ENCODE results near the gene TNIP2.
"Not testable (repeated sequence)": the region's sequence is repeated elsewhere in the genome, so short reads cannot be mapped to it uniquely, and the experiment has no call there.

TNIP2 gene

DNA sequence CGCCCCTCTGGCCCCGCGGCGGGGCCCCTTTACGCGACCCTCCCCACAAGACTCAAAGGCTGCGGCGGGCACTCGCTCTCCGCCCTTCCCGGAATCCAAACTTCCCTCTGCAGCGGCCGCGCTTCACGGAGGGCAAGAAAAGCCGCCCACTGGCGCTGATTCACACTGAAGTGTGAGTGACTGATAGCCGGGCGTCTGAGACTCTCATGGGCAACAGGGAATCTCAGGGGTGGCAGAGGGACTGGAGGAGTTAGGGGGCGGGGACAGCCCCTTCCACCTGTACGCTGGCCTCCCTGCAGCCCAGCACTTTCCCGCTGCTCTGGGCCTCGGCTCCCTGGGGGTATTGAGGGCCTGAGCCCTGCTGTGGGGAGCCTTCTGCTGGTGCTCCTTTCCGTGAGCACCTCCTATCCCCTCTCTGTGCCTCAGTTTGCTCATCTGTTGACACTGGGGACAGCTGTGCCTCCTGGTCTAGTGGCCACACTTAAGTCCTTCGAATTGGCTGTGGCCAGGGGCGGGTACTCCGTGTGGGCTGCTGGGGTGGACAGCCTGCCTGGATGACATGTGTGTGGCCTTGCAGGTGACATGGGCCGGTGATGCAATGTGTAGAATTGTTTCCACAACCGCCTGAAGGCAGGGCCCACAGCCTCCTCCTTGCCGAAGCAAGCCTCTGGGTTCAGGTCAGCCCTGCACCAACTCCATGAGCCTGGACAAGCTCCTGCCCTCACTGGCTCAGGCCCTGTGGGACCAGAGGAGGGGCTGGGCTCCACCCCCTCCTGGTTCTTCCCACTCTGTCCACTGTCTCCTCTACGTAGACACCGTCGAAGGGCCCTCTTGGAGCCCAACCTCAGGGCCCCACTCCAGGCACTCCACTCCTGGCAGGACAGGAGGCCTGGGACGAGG, 37.7 kb upstream of the TNIP2 start:
- DNase-seq = peak in 1 of 5 donors; percentile 12

GRCh38 chr4:2792711-2793585, 36.8 kb upstream of the TNIP2 start, which contains the start of gene SH3BP2:
SH3BP2 (plus strand) TSS chr4:2793085; CDS start chr4:2820618, 27,533 bp downstream.
- DNase-seq = peak; percentile 47 to 61 (median 55)

DNA sequence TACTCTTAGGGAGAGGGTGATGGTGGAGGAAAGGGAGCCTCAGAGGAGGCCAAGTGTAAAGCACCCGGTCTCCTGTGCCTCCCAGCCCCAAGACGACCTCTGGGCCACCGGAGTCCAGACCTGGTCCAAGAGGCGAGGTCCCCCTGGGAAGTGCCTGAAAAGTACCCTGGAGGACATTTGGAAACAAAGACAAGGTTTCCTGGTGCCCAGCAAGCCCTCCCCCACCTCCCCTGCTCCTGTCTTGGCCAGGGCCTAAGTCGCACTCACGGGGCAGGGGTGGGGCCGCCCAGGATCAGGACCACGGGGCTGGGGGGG, 36.2 kb upstream of the TNIP2 start:
- DNase-seq = no peak

GRCh38 chr4:2791518-2792395, 35.6 kb upstream of the TNIP2 start:
- DNase-seq = no peak

GRCh38 chr4:2790583-2791517, 34.7 kb upstream of the TNIP2 start:
- DNase-seq = no peak

GRCh38 chr4:2789793-2790582, 33.9 kb upstream of the TNIP2 start:
- DNase-seq = no peak

GRCh38 chr4:2789351-2789750, 33.2 kb upstream of the TNIP2 start:
- no peak for DNase-seq

GRCh38 chr4:2788532-2789103, 32.5 kb upstream of the TNIP2 start:
- no peak for DNase-seq

DNA sequence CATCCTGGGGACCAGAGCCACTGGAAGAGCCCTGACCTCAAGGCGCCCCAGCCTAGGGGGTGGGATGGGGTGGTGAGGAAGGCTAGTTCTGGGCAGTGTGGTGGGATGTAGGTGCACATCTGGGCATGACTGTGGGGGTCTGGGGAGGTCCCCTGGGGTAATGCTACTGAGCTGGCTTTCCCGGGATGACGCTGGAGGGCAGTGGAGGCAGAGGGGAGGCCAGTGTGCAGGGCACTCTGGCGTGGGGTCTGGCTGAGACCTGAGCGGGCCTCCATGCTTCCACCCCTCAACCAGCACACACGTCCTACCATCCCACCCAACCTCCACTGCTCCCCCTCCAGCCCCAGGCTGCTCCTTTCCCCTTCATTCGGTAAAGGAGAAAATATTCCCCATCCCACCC, 32.0 kb upstream of the TNIP2 start:
- no peak for DNase-seq

DNA sequence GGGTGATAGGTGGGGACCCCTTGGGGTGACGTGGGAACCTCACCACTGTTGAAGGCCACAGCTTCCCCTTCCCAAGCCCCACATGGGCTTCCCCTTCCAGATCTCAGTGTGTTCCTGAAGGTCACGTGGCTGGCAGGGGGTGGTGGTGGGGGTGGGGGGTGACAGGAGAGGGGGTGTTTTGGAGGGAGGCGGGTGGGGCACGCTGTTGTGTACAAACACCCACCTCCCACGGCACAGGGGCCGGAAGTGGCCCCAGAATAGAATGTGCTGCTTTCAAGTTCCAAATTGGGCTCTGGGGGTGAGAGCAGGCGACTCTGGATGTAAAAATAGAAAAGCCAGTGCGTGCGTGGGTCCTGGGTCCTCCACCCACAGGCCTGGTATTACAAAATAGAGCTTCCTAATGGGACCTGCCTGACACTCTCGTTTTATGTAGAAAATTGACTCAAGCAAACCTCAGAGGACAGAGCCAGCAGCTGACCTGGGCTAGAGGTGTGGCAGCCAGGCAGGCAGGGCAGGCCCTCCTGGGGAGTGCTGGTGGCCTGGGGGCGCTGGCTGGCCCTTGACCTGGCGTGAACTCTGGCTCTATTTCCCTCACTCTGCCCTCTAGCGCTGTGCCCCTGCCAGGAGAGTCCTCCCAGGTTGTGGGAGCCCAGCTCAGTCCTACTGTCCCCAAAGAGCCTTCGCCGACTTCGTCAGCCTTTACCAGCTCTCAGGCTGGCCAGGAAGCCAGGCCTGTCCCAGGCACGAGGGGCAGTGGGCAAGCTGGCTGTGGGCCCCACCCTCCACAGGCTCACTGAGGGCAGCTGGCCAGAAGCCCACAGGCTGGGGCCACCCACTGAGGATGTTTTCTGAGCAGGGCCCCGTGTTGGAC, 31.3 kb upstream of the TNIP2 start:
- DNase-seq = peak in 2 of 5 donors; percentile 35 to 46

DNA sequence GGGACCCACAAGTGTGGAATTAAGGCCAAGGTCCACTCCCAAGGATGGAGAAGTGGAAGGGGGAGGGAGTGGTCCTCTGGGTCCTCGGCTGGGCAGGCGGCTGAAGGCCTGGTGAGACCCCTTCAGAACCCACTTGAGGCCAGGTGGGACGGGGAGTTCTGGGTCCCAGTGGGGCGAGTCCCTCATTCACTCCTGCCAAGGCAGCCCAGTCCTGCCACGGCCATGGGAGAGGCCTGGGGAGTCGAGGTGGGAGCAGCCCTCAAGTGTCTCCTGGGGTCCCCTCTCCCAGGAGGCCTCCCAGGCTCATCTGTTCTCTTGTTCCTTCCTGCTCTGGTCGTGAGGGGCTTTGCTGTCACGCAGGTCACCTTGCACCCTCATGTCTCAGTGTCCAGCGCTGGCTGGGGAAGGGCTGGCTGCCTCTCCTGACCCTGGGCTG, 30.7 kb upstream of the TNIP2 start:
- no peak for DNase-seq

- DNase-seq = peak in 2 of 5 donors; percentile 44 to 52
Measured at GRCh38 chr4:2786152-2786671, 30.1 kb upstream of the TNIP2 start.

DNA sequence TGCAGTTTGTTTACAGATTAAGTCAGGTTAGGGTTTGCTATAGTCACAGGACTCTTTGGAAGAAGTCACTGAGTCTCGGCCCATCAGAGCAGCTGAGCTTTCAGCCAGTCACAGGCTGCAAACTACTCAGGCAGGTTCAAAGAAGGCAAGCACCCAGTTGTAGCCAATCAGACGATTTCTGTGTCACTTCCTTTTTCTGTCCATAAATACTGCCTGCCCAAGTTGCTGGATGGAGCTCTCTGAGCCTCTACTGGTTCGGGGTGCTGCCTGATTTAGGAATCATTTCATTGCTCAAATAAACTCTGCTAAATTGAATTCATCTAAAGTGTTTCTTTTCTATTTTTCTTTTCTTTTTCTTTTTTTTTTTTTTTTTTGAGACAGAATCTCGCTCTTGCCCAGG, 29.5 kb upstream of the TNIP2 start:
- peak in 1 of 5 donors; percentile 64 for DNase-seq

DNA sequence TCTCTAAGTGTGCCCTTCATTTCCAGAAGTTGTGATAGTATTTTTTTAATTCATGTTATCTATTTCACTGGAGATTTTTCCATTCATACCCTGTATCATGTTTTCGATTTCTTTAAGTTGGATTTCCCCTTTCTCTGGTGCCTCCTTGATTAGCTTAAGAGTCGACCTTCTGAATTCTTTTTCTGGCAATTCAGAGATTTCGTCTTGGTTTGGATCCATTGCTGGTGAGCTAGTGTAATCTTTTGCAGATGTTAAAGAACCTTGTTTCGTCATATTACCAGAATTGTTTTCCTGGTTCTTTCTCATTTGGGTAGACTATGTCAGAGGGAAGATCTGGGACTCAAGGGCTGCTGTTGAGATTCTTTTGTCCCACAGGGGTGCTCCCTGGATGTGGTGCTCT, 27.7 kb upstream of the TNIP2 start:
- no peak for DNase-seq

GRCh38 chr4:2781911-2782310, 25.8 kb upstream of the TNIP2 start:
- DNase-seq = no peak

DNA sequence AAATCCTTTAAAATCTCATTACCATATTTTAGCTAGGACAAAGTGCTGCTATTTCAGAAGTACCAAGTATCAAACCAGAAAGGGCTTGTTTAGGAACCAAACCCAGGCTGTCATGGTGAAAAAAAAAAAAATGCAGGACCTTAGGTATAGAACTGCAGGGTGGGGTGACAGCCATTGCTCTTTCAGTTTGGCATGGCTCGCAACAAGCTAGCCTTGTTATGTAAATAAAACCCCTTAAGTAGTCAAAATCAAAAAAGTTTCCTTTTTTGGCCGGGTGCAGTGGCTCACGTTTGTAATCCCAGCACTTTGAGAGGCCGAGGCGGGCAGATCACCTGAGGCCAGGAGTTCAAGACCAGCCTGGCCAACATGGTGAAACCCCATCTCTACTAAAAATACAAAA, 24.5 kb upstream of the TNIP2 start:
- DNase-seq = not testable (repeated sequence)

DNA sequence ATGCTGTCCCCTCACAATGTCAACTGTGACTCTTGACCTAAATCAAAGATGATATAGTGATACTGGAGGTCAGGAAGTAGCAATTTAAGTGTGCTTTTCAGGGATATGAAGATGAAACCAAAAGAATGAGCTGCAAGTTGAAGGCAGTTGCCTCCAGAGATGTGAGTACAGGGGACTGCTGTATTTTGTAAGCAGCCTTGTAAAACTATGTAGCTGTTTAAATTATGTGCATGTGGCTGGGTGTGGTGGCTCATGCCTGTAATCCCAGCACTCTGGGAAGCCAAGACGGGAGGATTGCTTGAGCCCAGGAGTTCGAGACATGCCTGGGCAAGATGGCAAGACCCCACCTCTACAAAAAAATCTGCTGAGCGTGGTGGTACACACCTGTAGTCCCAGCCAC, 15.1 kb upstream of the TNIP2 start:
- peak in 1 of 5 donors; percentile 26 for DNase-seq

GRCh38 chr4:2768921-2769336, 12.8 kb upstream of the TNIP2 start:
- no peak for DNase-seq

- no peak for DNase-seq
Measured at GRCh38 chr4:2768124-2768523, 12.0 kb upstream of the TNIP2 start.
